Psoas muscle (tissue), 8 donors: ENCODE measurements around the gene LSAMP. TPM values are rescaled to one million over a fixed set of nuclear protein-coding genes. Genes with fewer than 3 reads are reported as not detected.

Source experiments
- ATAC-seq, 4 donors: fragments of 200-7000 bp; cut with Tn5 transposase; one replicate each; pipeline ENCODE4 v1.9.1; 2020; ENCODE audit warnings: moderate library complexity in 3 of 4, mild to moderate bottlenecking in 2 of 4
- DNase-seq, 2 donors: peaks; one replicate each; pipeline ENCODE4 v3.0.0-alpha.2; 2020
- H3K27ac ChIP-seq: fragments of 200-600 bp; one replicate; pipeline ENCODE4 v1.8.0; 2022
- H3K27me3 ChIP-seq, 3 donors: fragments of 200-600 bp in 1 of 3; one replicate each; pipeline versions ENCODE4 v1.6.1 to v1.8.0; 2013 to 2022; ENCODE audit warnings: low read length in 2 of 3, mild to moderate bottlenecking in 2 of 3, moderate library complexity in 1 of 3; ENCODE audit not compliant: insufficient read depth in 3 of 3
- H3K36me3 ChIP-seq, 2 donors: fragments of 200-600 bp in 1 of 2; one replicate each; pipeline versions ENCODE4 v1.6.1 to v1.8.0; 2013 to 2022; ENCODE audit warnings: low read depth in 1 of 2, mild to moderate bottlenecking in 1 of 2, moderate library complexity in 1 of 2; ENCODE audit not compliant: insufficient read depth in 1 of 2
- H3K4me1 ChIP-seq: fragments of 200-600 bp; one replicate; pipeline ENCODE4 v1.8.0; 2022
- H3K4me3 ChIP-seq: fragments of 200-600 bp; one replicate; pipeline ENCODE4 v1.8.0; 2022; ENCODE audit warnings: mild to moderate bottlenecking
- H3K9me3 ChIP-seq: fragments of 200-600 bp; one replicate; pipeline ENCODE4 v1.8.0; 2022
- WGBS, 3 donors: extraction: QIAGEN DNeasy Blood & Tissue Kit; methylation state at CpG; one replicate each; pipeline versions ENCODE4 v1.1.6 to v1.1.7; 2013; 5-methylcytosine and 5-hydroxymethylcytosine counted together
- intact Hi-C, 2 donors: fragments of 100-400 bp; cut with DNase I; formaldehyde crosslinking; loops; one replicate each; pipeline versions ENCODE4 v1.11.0 to v1.14.2; 2022
- polyA plus RNA-seq, 3 donors: library from polyadenylated mRNA; stranded (reverse); fragments of 200-250 nt; gene quantifications; one replicate each; pipeline ENCODE4 v1.2.3, GENCODE V29; 2013
- total RNA-seq, 4 donors: library from RNA; stranded (reverse); fragmentation: NEBNext Ultra II Directional in 2 of 4; extraction: Animal tissue kit (Norgen Biotek cat#: 25700) in 2 of 4; gene quantifications; one replicate each; pipeline versions ENCODE4 v1.2.1 to v1.2.4, GENCODE V29; 2021 to 2023
- TF ChIP-seq, protein P1 (sequence below): fragments of 200-600 bp; IDR thresholded peaks from one replicate; pipeline ENCODE4 v1.8.0; 2022; ENCODE audit warnings: antibody characterized with exemption
- donor health status: healthy with polysubstance abuse.
- donor health status: DM: no; HTN: no; CAD: no; lungs with moderate emphysema.
- donor health status: Bipolar disorder and iron deficiency.
- donor health status: healthy.
- donor health status: DM: yes; HTN: yes; CAD: no.
- donor health status: DM: no; HTN: no; CAD: no.
- donor health status: DM: no; HTN: no; CAD: no.
- donor health status: DM: yes; HTN: yes; CAD: no.

LSAMP gene
- total and polyA plus RNA-seq, 7 donors: 0.01 to 0.17 (median 0.04) TPM; not detected in 4

DNA sequence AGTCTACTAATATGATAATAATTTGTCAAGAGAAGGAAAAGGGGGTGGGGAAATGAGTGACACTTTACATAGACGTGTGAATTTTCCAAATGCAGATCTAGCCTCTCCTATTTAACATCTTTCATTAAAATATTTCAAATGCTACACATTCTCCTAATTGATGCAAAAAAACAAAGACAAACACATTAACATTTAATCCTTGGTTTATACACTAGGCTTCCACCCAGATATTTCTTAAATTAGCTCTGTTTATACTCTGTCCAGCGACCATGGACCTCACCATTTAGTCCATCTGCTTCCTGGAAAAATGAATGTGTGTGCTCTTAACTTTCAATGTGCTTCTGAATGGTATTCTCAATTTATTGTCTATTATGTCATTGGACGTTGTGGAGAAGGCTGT lies 409.9 kb downstream of the LSAMP start:
- 33 to 41% (median 39%) methylated on average over 3 of the region's 3 CpGs for WGBS, 3 donors
- H3K36me3 ChIP-seq: no peaks in the 10 kb centered on the region
- H3K4me3 ChIP-seq: no peak overlapping the region
- H3K27ac ChIP-seq: no peak overlapping the region
- intact Hi-C loops: no loop called here
- H3K4me1 ChIP-seq: no peaks in the 10 kb centered on the region
- DNase-seq (no peak), ATAC-seq (no peak)
- H3K9me3 ChIP-seq: no peaks in the 10 kb centered on the region
- H3K27me3 ChIP-seq: no peaks in the 10 kb centered on the region
- TF ChIP-seq, protein P1, sequence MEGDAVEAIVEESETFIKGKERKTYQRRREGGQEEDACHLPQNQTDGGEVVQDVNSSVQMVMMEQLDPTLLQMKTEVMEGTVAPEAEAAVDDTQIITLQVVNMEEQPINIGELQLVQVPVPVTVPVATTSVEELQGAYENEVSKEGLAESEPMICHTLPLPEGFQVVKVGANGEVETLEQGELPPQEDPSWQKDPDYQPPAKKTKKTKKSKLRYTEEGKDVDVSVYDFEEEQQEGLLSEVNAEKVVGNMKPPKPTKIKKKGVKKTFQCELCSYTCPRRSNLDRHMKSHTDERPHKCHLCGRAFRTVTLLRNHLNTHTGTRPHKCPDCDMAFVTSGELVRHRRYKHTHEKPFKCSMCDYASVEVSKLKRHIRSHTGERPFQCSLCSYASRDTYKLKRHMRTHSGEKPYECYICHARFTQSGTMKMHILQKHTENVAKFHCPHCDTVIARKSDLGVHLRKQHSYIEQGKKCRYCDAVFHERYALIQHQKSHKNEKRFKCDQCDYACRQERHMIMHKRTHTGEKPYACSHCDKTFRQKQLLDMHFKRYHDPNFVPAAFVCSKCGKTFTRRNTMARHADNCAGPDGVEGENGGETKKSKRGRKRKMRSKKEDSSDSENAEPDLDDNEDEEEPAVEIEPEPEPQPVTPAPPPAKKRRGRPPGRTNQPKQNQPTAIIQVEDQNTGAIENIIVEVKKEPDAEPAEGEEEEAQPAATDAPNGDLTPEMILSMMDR: no peak

DNA sequence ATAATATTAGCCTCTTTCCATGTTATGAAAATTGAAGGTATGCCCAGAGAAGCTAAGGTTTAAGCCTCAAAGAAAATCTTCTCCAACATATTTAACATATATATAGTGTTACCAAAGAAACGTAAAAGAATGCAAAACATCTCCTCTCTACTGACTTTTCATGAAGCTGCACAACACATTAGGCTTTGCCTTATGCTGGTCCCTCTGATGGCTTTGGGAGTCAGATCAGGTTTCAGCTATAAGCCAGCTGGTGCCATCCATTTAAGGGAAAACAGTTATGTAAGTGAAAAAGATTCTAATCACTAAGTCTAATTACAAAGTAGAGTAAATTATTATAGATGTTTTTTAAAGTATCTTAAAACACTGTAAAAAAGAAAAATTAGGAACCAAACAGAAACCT lies 410.5 kb downstream of the LSAMP start:
- WGBS, 3 donors: 12 to 17% (median 14%) methylated on average over 1 of the region's 1 CpG
- DNase-seq (no peak), ATAC-seq (no peak)
- TF ChIP-seq, protein P1: no peak
- H3K36me3 ChIP-seq: no peaks in the 10 kb centered on the region
- no peak overlapping the region for H3K4me3 ChIP-seq
- no peak overlapping the region for H3K27ac ChIP-seq
- intact Hi-C loops: no loop called here
- H3K9me3 ChIP-seq: no peaks in the 10 kb centered on the region
- no peaks in the 10 kb centered on the region for H3K4me1 ChIP-seq
- H3K27me3 ChIP-seq: no peaks in the 10 kb centered on the region

DNA sequence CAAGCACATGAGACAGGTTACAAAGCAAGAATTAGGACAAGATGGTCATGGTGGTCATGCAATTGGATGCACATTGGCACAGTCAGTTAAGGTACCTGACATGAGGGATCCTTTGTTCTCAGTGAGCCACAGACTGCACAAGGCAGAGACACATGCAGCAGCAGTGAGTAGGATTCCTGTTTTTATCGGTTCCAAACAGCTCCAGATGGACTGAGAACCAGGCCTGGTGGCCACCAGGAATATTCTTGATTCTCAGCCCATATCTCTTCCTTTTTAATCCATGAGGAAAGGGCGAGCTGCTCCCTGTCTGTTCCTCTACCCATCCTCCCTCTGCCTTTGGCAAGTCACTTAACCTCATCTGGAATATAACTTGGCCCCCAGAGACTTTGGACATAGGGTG lies 411.2 kb downstream of the LSAMP start:
- no peak for DNase-seq
- H3K4me1 ChIP-seq: no peaks in the 10 kb centered on the region
- no peak for ATAC-seq
- no peaks in the 10 kb centered on the region for H3K27me3 ChIP-seq
- no peak overlapping the region for H3K27ac ChIP-seq
- TF ChIP-seq, protein P1: no peak
- 47 to 61% (median 49%) methylated on average over 2 of the region's 2 CpGs for WGBS, 3 donors
- intact Hi-C loops: no loop called here
- H3K9me3 ChIP-seq: no peaks in the 10 kb centered on the region
- H3K36me3 ChIP-seq: no peaks in the 10 kb centered on the region
- no peak overlapping the region for H3K4me3 ChIP-seq

DNA sequence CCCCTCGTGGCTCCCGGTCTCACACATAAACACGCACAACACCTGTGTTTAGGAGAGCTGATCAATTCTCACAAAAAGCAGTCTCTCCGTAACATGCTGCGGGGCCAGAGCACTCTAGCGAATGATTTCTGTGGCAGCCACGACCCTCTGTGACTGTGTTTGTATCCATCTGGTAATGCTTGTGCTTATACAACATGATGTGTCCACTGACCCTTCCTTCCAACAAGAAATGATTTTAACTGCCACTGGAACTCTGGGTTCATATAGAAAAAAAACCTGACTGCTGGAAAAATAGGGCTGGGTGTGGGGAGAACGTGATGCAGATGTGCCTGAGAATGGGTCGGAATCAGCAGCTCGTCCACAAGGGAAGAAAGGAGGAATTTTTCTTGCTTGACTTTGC lies 411.8 kb downstream of the LSAMP start:
- DNase-seq (no peak), ATAC-seq (no peak)
- no peaks in the 10 kb centered on the region for H3K4me1 ChIP-seq
- TF ChIP-seq, protein P1: no peak
- H3K27ac ChIP-seq: no peak overlapping the region
- H3K27me3 ChIP-seq: no peaks in the 10 kb centered on the region
- H3K36me3 ChIP-seq: no peaks in the 10 kb centered on the region
- no peaks in the 10 kb centered on the region for H3K9me3 ChIP-seq
- 87 to 91% (median 88%) methylated on average over 10 of the region's 10 CpGs for WGBS, 3 donors
- intact Hi-C loops: no loop called here
- no peak overlapping the region for H3K4me3 ChIP-seq

DNA sequence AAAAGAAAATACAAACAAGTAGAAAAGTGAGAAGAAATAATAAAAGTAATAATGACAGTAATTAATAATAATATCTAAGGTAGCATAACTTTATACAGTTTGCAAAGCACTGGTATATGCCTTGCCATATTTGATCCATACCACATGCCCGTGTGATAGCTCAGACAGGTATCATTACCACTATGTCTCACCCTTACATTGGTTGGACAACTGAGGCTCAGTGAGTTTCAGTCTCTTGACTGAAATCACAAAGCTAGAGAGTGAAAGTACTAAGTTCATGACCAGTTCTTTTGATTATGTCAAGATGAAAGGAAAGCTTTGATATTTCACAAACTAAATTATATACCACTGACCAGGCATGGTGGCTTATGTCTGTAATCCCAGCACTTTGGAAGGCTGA lies 413.1 kb downstream of the LSAMP start:
- Histone ChIP-seq H3K9me3 (no peaks in the 10 kb centered on the region), H3K27me3 (no peaks in the 10 kb centered on the region), H3K4me1 (no peaks in the 10 kb centered on the region), H3K4me3 (no peak overlapping the region), H3K27ac (no peak overlapping the region), H3K36me3 (no peaks in the 10 kb centered on the region)
- ATAC-seq (no peak), DNase-seq (no peak)
- TF ChIP-seq, protein P1: no peak
- intact Hi-C loops: no loop called here
- 93 to 100% (median 97%) methylated on average over 1 of the region's 1 CpG for WGBS, 3 donors
